HG03439 (cell line): ENCODE measurements around the gene WDR17.
A peak's percentile ranks its signal among the peaks of the same experiment; 100 is the strongest.

ENCODE experiments used
- ATAC-seq: cut with Tn5 transposase; IDR thresholded peaks from one replicate; pipeline ENCODE4 v1.9.1; 2021; ENCODE audit warnings: mild to moderate bottlenecking, moderate library complexity; ENCODE audit not compliant: unreplicated experiment

WDR17 gene

DNA sequence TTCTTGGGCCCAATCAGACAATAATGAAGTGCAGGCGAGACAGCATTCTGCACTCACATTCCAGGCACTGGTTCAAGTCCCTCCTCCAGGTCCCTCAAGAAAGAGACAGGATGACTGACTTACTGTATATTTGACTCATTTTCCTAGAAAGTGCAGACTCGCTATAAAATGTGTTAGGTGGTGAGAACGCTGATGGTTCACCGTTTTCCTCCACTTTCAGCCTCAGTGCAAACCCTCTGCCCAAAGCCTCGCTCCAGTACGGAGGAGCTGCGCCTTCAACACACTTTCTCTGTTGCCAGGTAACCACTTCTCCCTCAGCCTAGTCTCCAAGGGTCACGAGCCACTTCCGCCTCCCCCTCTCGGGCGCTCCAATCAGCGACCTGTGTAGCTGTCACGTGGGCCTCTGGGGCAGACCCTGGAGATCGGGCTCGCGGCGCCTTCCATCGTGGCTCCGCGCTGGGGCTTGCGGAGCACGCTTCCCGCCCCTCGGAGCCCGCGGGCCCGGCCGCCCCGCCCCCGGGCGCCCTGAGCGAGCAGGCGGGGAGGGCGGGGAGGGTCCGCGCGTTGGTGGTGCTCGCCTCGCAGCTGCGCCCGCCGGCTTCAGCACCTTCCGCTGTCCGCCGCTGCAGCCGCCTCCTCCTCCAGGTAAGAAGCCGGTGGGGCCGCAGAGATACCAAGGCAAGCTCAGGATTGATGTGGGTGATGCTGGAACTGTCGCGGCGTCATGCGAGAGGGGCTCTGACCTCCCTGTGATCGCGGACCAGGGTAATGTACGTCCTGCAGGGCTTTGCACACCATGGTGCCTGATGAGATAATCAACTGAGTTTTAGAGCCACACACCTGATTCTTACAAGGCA is at the start of gene WDR17:
Gene WDR17, plus strand, starts transcription at position 407 of the 857 bp plus-strand sequence. CDS start 45,740 bp downstream, outside the sequence.
- ATAC-seq, result peak; percentile 100

DNA sequence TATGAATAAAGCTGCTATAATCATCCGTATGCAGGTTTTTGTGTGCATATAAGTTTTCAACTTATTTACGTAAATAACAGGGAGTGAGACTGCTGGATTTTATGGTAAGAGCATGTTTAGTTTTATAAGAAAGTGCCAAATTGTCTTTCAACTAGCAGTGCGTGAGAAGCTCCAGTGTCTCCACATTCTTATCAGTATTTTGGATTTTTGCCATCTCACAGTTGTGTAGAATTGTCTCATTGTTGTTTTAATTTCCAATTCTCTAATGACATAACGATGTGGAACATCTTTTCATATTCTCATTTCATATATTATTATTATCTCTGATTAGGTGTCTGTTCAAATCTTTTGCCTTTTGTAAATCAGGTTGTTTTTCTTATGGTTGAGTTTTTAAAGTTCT is 49.0 kb upstream of the WDR17 start:
- no peak for ATAC-seq

DNA sequence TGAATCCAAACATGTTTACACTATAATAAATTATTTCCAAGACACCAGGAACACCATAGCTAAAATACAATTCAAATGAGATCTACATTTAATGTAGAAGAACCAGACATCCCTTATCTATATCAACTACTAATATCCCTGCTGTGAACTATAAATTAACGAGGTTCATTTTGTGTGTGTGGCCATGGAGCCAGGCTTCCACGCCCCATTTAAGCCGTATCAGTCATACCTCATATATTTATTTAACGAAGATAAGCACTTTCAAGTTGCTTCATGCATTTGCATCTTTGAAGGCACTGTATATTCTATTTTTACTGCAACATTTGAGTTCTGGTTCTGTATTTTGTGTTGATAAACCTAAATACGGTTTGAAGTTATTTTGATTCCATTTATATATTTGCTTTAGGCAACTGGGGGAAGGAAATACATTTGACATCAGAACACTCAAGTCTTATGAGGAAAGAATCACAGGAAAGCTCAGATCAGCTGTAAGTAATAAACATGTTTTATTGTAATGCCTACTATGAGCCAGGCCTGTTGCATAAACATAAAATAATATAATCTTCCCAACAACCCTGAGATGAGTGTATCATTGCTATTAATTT is 45.1 kb upstream of the WDR17 start:
- ATAC-seq, result no peak

DNA sequence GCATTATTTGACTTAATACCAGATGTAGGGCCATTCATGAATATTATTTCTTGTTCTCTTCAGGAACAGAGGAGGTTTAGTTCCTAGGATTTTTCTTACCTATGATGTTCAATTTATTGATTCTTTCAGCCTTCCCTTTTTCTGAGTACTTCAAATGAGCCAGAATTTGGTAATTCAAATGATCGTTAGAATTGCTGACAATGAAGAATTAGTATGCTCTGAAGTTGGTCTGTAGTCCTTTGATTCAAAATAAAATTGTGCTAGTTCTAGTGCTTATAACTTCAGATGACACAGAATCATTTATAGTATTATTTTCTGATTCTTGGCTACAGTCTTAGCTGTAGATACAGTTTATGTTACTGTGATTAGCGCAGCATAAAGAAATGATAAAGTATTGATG is 35.2 kb upstream of the WDR17 start:
- no peak for ATAC-seq

GRCh38 chr4:176031922-176032321 is 33.7 kb upstream of the WDR17 start:
- ATAC-seq, result no peak

DNA sequence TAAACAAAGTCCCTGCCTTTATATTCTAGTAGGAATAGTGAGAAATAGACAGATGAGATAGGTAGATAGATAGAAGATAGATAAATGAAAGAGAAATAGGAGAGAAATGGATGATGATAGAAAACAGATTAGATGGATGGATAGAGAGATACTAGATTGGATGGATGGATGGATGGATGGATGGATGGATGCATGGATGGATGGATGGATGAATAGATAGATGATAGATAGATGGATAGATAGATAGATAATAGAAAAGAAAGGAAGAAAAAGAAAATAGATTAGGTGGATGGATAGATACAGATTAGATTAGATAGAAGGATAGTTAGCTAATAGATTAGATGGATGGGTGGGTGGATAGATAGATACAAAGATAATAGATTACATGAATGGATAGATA is 33.2 kb upstream of the WDR17 start:
- ATAC-seq, result no peak

DNA sequence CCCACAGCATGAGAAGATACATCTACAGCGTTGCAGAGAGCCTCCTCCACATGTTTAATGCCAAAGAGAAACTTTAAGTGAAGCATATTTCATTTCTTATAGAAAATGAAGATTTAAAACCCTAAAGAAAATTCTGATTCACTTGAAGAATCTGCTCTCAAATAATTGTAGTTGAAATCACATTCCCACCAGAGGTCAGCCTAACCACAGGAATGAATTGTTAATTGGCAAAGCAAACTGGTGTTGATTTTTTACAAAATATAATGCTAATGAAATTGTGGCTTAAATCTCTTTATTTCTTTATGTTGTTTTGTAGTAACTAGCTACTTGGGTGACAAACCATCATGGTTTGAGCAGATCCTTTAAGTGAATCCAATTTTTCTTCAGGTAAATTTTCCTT is 31.1 kb upstream of the WDR17 start:
- no peak for ATAC-seq

DNA sequence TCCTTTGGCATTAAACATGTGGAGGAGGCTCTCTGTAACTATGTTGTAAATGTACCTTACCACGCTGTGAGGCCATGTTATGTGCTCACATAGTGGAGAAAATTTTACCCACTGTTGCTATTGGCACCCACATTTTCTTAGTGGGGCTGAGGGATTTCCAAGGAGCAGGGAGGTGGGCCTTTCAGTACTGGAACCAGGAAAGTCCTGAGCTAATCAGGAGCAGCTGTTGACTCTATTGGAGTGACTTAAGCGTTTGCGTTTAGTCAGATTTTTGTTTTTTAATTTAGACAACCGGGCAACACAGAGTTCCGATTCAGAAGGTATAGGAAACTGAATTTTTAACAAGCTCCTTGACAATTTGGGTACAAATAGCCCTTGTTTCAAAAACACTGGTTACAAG is 30.7 kb upstream of the WDR17 start:
- ATAC-seq, result no peak

DNA sequence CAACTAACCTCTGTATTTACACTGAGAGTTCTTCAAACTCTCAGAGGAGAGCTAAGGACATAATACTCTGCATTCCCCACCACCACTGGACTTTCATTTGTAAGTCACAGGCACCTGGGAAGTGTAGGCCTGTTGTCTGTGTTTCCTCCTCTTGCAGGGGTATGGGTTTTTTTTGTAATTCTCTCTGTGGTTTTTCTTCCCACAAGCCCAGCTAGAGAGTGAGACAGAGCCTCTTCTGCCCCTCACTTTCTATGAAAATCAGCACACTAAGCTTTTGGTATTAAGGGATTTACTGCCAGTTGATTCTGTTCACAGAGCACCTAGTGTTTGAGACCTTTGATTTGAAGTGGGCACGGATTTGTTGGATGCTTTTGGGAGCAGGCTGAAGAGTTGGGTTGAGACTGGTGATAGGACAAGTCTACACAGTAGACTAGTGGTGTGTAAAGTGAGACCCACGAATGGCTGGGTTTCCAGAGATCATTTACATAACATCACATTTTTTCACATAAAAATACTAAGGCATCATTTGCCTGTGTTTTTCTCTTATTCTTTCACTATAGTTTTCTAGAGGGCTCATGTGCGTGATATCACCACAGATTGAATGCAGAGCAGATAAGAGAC is 28.9 kb upstream of the WDR17 start:
- no peak for ATAC-seq

GRCh38 chr4:176038789-176039188 is 26.9 kb upstream of the WDR17 start:
- ATAC-seq, result no peak

GRCh38 chr4:176042195-176042594 is 23.4 kb upstream of the WDR17 start:
- no peak for ATAC-seq

DNA sequence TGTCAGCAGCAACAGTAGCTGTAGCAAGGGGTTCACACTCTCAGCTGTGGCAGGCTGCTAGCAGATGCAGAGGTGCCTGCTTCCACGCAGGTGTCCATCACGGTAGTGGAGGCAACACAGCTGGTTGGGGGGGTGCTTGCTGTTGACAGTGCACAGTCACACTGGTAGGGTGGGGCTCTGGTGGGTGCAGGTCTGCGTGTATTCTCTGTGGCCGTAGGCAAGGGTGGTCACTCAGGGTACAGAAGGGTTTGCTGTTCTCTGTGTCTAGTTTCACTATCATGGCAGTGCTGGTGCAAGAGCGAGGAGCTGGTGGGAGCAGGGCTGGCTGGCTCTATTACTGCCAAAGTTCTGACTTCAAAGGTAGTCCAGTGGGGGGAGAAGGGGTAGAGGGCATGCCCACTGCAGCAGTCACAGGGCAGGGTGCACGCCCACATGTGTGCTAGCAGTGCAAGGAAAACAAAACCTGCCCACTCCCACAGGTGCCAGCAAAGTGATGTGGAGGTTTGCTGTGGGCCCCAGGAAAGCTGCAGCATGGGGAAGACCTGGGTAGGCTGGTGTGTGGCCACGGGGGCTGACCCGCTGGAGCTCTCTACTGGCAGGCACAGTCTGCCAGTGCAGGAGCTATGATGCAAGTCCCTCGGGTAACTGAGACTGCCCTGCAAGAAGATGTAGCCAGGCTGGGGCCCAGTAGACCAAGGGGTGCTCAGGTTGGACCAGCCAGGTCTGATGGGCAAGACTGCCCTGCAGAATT is 21.6 kb upstream of the WDR17 start:
- no peak for ATAC-seq

GRCh38 chr4:176044589-176044951 is 21.1 kb upstream of the WDR17 start:
- ATAC-seq, result no peak

DNA sequence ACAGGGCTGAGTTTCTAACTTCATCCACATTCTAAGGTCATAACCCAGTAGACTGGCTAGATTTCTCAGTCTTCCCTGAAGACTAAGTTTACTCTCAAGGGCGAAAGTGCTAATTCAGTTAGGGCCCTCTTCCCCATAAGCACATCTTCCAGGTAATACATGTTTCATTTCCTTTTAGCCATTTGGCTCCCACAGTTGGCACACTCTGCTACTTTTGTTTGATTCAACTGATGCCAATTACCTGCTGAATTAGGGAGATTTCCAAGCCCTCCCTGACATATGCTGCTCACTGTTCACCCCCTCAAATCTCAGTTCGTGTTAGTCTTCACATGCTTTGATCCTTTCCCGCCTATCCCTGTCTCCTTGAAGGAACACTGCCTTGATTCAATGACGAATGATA is 17.0 kb upstream of the WDR17 start:
- ATAC-seq, result no peak

DNA sequence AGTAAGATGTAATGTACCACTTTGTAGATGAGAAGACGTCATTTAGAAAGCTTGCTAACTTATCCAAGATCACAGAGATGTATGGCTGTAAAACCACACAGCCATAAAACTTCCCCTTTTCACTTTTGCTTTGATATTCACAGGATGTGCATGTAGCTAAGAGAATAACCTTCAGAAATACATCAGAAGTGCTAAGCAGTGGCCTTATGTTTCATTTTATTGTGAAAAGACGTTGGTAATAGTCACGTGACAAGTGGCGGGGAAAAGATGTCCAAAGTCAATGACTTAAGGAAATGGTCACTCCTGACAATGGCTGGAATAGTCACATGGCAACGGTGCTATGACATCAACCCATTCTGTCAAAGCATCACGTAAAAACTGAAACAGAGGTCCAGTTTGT is 12.9 kb upstream of the WDR17 start:
- ATAC-seq, result no peak

DNA sequence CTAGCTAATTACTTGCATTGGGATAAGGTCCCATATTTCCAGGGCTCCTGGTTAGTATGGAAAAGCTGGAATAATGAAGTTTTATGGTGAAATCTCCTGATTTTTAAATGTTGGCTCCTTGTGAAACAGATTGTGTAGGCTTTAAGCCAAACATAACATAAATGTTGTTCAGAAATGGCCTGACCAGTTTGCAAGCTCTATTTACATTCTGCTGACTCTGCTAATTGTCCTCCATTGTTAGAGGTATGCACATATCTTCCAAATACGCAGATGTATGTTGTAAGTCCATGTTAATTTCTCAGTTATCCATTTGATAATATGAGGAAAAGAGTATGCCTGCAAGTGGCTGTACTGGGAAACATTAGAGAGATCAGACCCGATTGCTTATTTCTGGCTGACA is 11.9 kb upstream of the WDR17 start:
- no peak for ATAC-seq

DNA sequence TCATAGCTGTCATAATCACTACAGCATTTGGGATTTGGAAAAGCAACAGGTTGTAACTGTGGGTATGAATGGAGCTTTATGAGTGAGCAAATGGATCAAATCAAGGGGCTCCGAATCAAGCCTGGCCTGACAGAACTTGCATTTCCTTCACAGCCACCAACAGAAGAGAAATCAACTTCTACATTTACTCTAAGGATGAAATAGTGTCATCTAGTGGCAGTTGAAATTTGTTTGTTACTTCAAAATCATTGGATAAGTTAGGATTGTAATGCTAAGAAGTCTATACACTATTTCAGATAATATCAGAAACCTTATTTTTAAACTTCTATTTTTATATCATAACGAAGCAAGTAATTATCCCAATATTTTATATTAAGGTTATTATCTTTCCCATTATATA is 10.7 kb upstream of the WDR17 start:
- no peak for ATAC-seq

DNA sequence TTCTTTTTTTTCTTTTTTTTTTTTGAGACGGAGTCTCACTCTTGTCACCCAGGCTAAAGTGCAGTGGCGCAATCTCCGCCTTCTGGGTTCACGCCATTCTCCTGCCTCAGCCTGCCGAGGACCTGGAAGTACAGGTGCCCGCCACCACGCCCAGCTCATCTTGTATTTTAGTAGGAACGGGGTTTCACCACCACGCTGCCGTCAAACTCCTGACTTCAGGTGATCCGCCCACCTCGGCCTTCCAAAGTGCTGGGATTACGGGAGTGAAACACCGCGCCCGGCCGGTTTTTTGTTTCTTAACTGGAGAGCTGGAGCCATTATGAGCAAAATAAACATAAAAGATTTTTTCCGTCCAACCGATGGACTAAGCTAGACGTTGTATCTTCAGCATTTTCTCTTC is 1.9 kb upstream of the WDR17 start:
- ATAC-seq, result no peak

DNA sequence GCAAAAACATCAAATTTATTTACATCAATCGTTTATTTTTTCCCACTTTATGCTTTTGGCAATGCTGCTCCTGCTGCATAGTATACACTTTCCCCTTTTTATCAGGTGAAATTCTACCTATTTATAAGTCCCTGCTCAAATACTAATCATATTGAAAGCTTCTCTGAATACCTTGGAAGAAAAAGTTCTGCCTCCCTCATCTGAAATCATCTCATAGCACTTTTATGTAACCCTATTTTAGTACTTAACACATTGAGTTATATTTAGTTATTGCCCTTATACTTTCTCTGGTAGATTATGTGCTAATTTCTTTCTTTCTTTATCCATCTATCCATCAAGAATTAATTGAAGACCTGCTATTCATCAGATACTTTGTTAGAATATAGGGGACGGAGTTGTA is 1.1 kb upstream of the WDR17 start:
- no peak for ATAC-seq

- ATAC-seq, result no peak
These were observed 1.1 kb downstream of the WDR17 start for GRCh38 chr4:176066757-176067156.

DNA sequence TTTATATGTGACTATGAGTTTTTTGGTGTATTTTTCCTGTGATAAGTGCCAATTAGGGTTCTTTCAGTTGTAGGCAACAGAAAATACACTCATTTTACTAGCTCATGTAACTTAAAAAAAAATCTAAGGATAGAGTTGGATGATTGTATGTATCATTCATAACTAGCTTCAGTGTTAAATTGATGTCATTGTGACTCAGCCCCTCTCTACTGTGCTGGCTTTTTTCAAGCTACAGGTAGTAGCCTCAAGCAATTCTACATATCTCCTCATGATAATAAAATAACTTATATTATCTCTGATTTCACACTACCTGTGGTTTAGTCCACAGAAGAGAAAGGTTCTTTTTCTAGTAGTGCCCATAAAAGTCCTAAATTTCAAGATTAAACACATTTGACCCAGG is 11.9 kb downstream of the WDR17 start:
- ATAC-seq, result no peak

DNA sequence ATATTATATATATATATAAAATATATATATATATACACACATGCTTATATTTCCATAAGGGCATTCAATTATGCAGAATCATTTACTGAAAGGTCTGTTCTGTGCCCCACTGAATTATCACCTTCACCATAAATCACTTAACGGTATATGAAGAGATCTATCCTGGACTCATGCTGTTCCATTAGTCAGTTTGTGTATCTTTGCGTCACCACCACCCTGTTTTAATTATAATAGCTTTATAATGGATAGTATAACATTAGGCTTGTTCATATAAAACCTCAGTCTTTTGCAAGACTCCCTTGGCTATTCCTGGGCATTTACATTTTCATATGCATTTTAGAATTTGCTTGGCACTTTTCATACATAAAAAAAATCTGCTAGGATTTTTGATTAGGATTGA is 19.1 kb downstream of the WDR17 start:
- no peak for ATAC-seq
